ENCODE data around the gene CCDC88C.

CCDC88C gene

GRCh38 chr14:91323671-91324605, 93.7 kb downstream of the CCDC88C start:
- Histone ChIP-seq H3K27me3 (ENCODE audit: insufficient read depth, low read length) (no peaks in the 10 kb centered on the region), H3K9ac (ENCODE audit: low read length) (peak overlapping the region; percentile 49), H3K4me2 (ENCODE audit: low read length) (peak overlapping the region; percentile 68), H3K4me1 (ENCODE audit: insufficient read depth, low read length, severe bottlenecking) (peaks cover 20% of the 10 kb centered on the region), H3K4me3 (ENCODE audit: low read depth, low read length, poor library complexity, severe bottlenecking) (peak overlapping the region; percentile 37), H3K9me3 (ENCODE audit: low read length) (no peaks in the 10 kb centered on the region), H3K9me2 (ENCODE audit: low read depth, low read length) (no peaks in the 10 kb centered on the region), H3K79me2 (ENCODE audit: insufficient read depth, low read length) (no peaks in the 10 kb centered on the region), H2AFZ (ENCODE audit: low read length) (no peak overlapping the region), H3K36me3 (ENCODE audit: insufficient read depth, low read length) (peaks cover 93% of the 10 kb centered on the region), H3F3A (ENCODE audit: insufficient read depth, low read length) (no peaks in the 10 kb centered on the region; the same call in 1 of the 2 replicates), H4K20me1 (ENCODE audit: insufficient read depth, low read length) (no peaks in the 10 kb centered on the region), H3K27ac (ENCODE audit: low read depth, low read length, poor library complexity, severe bottlenecking) (peak overlapping the region; percentile 95)
- TF ChIP-seq EZH2 (IDR thresholded peaks at IDR 0.05; ENCODE audit: borderline replicate concordance, low read length), result no peak
- peak; percentile 99 for TF ChIP-seq CTCF (IDR thresholded peaks at IDR 0.05; ENCODE audit: low read length)

- Histone ChIP-seq H3K4me3 (ENCODE audit: low read depth, low read length, poor library complexity, severe bottlenecking) (no peak overlapping the region), H3F3A (ENCODE audit: insufficient read depth, low read length) (no peaks in the 10 kb centered on the region; the same call in 1 of the 2 replicates), H3K9ac (ENCODE audit: low read length) (no peak overlapping the region; the same call in 1 of the 2 replicates), H3K79me2 (ENCODE audit: insufficient read depth, low read length) (no peaks in the 10 kb centered on the region), H2AFZ (ENCODE audit: low read length) (no peak overlapping the region), H3K27me3 (ENCODE audit: insufficient read depth, low read length) (no peaks in the 10 kb centered on the region), H3K4me2 (ENCODE audit: low read length) (no peak overlapping the region), H3K9me2 (ENCODE audit: low read depth, low read length) (no peaks in the 10 kb centered on the region), H3K4me1 (ENCODE audit: insufficient read depth, low read length, severe bottlenecking) (peaks cover 26% of the 10 kb centered on the region), H3K27ac (ENCODE audit: low read depth, low read length, poor library complexity, severe bottlenecking) (peak overlapping the region; percentile 95), H3K36me3 (ENCODE audit: insufficient read depth, low read length) (peaks cover 93% of the 10 kb centered on the region), H3K9me3 (ENCODE audit: low read length) (no peaks in the 10 kb centered on the region), H4K20me1 (ENCODE audit: insufficient read depth, low read length) (no peaks in the 10 kb centered on the region)
- TF ChIP-seq CTCF (IDR thresholded peaks at IDR 0.05; ENCODE audit: low read length) (no peak), EZH2 (IDR thresholded peaks at IDR 0.05; ENCODE audit: borderline replicate concordance, low read length) (no peak)
These were observed 94.6 kb downstream of the CCDC88C start for GRCh38 chr14:91323031-91323430.

GRCh38 chr14:91322623-91323022, 95.0 kb downstream of the CCDC88C start:
- Histone ChIP-seq H3K9ac (ENCODE audit: low read length) (no peak overlapping the region), H2AFZ (ENCODE audit: low read length) (no peak overlapping the region), H3K4me1 (ENCODE audit: insufficient read depth, low read length, severe bottlenecking) (peaks cover 30% of the 10 kb centered on the region), H3K27ac (ENCODE audit: low read depth, low read length, poor library complexity, severe bottlenecking) (peak overlapping the region; percentile 37), H3F3A (ENCODE audit: insufficient read depth, low read length) (no peaks in the 10 kb centered on the region; the same call in 1 of the 2 replicates), H3K79me2 (ENCODE audit: insufficient read depth, low read length) (no peaks in the 10 kb centered on the region), H3K4me3 (ENCODE audit: low read depth, low read length, poor library complexity, severe bottlenecking) (no peak overlapping the region), H3K9me2 (ENCODE audit: low read depth, low read length) (no peaks in the 10 kb centered on the region), H3K4me2 (ENCODE audit: low read length) (no peak overlapping the region), H4K20me1 (ENCODE audit: insufficient read depth, low read length) (no peaks in the 10 kb centered on the region), H3K9me3 (ENCODE audit: low read length) (no peaks in the 10 kb centered on the region), H3K36me3 (ENCODE audit: insufficient read depth, low read length) (peaks cover 95% of the 10 kb centered on the region), H3K27me3 (ENCODE audit: insufficient read depth, low read length) (no peaks in the 10 kb centered on the region)
- TF ChIP-seq EZH2 (IDR thresholded peaks at IDR 0.05; ENCODE audit: borderline replicate concordance, low read length), result no peak
- no peak for TF ChIP-seq CTCF (IDR thresholded peaks at IDR 0.05; ENCODE audit: low read length)
